CD1c-positive myeloid dendritic cell (primary cell): ENCODE results near the gene TBP.
"Not testable (repeated sequence)": the region's sequence is repeated elsewhere in the genome, so short reads cannot be mapped to it uniquely, and the experiment has no call there.

Source experiments
- DNase-seq: peaks from one replicate; pipeline ENCODE4 v3.0.0-alpha.2; 2016; ENCODE audit errors: extremely low spot score

Gene TBP

DNA sequence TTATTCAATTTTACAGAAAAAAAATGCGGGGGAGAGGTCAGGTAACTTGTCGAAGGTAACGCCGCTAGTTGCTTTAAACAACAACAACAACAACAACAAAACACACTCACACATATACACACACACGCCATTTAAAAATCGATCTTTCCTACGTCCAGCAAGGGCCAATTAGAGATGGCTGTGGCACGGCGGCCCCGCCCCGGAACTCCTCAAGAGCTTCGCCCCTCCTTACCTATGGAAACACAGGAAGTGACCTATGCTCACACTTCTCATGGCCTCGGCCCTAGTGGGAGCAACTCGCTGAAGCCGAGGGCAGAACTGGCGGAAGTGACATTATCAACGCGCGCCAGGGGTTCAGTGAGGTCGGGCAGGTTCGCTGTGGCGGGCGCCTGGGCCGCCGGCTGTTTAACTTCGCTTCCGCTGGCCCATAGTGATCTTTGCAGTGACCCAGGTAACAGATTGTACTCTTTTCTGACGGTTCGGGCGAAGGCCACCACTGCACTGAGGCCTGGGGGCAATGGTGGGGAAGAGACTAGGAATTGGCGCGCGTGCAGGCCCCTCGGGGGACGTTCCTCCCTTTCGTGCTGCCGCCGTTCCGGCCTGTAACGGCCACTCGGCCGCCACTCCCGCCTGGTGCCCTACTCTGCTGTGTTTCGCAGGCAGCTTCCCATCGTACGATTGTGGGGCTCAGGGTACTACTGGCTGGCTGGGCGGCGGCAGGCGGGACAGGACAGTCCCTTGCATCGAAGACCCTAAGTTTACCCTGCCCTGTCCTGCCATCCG, at the start of gene TBP:
Gene TBP (plus strand): TSS at position 357 of the 783 bp plus-strand sequence. CDS start 2,661 bp downstream, outside the sequence.
- DNase-seq = peak; percentile 99

DNA sequence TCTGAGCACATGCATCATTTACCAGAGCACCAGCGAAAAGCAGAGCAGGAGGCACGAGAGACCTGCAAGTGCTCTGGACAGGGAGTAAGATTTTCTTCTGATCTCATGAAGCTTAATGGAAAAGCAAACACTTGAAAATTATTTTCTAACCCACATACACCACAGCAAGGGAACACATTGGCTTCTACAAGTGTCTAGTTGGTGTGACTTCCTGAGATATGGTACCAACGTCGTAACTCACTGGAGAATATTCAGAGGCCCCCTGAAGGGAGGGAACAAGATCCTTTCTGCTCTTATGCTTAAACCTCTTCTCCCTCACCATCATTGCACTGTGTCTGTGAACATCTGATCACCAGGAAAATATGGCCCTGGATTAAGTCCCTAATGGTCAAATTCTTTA, 49.7 kb upstream of the TBP start:
- DNase-seq = no peak

DNA sequence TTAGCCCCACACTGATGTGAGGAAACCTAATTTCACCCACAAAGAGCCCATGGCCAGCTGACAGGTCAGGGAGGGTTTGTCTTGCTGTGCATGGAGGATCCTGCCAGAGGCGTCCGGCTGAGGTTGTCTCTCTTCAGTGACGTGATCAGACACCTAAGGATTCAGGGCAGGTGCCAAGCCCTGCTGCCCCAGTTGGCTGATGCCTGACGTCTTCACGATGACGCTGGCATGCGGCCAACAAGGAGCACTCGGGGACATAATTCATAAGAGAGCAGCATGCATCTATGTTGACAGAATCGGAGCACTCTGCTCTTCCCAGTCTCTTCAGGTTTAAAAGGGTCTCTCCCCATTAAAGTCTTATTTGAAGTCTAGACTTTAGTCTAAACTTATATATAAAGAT, 48.9 kb upstream of the TBP start:
- DNase-seq = no peak

DNA sequence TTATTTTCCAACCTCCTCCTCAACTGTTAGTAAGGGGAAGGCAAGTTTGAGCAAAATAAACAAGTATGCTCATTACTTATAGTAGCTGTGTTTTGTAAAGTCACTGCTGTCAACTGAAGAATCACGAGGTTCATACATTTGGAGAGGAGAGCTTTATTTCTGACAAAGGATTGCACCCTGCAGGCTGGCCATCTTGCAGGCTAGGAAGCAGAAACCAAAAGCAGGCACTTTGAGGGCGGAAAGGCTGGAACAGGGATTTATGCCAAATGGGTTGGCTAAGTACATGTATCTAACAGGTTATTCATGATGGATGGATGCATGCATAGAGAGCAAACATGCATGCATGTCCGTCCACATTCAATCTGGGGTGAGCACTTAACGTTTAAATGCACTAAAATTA, 47.7 kb upstream of the TBP start:
- DNase-seq = no peak

DNA sequence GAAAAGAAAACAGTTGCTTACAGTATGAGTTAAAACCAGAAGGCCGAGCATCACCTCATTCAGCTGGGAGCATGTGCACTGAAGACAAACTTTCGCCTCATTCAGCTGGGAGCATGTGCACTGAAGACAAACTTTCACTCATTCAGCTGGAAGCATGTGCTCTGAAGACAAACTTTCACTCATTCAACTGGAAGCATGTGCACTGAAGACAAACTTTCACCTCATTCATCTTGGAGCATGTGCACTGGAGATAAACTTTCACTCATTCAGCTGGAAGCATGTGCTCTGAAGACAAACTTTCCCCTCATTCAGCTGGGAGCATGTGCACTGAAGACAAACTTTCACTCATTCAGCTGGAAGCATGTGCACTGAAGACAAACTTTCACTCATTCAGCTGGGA, 46.4 kb upstream of the TBP start:
- not testable (repeated sequence) for DNase-seq

DNA sequence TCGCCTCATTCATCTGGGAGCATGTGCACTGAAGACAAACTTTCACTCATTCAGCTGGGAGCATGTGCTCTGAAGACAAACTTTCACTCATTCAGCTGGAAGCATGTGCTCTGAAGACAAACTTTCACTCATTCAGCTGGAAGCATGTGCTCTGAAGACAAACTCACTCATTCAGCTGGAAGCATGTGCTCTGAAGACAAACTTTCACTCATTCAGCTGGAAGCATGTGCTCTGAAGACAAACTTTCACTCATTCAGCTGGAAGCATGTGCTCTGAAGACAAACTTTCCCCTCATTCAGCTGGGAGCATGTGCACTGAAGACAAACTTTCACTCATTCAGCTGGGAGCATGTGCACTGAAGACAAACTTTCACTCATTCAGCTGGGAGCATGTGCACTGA, 45.9 kb upstream of the TBP start:
- not testable (repeated sequence) for DNase-seq

DNA sequence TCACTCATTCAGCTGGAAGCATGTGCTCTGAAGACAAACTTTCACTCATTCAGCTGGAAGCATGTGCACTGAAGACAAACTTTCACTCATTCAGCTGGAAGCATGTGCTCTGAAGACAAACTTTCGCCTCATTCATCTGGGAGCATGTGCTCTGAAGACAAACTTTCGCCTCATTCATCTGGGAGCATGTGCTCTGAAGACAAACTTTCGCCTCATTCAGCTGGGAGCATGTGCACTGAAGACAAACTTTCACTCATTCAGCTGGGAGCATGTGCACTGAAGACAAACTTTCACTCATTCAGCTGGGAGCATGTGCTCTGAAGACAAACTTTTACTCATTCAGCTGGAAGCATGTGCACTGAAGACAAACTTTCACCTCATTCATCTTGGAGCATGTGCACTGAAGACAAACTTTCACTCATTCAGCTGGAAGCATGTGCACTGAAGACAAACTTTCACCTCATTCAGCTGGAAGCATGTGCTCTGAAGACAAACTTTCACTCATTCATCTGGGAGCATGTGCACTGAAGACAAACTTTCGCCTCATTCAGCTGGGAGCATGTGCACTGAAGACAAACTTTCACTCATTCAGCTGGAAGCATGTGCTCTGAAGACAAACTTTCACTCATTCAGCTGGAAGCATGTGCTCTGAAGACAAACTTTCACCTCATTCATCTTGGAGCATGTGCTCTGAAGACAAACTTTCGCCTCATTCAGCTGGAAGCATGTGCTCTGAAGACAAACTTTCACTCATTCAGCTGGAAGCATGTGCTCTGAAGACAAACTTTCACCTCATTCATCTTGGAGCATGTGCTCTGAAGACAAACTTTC, 45.1 kb upstream of the TBP start:
- not testable (repeated sequence) for DNase-seq

DNA sequence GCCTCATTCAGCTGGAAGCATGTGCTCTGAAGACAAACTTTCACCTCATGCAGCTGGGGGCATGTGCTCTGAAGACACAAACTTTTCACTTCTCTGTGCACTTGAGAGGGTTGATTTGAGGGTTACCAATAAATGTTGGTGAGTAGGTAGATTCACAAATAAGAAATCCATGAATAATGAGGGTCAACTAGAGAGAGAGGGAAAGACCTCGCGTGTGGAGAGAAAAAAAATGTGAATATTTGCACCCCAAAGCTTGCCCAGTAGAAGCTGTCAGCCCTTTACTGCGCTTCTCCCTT, 44.5 kb upstream of the TBP start:
- no peak for DNase-seq

DNA sequence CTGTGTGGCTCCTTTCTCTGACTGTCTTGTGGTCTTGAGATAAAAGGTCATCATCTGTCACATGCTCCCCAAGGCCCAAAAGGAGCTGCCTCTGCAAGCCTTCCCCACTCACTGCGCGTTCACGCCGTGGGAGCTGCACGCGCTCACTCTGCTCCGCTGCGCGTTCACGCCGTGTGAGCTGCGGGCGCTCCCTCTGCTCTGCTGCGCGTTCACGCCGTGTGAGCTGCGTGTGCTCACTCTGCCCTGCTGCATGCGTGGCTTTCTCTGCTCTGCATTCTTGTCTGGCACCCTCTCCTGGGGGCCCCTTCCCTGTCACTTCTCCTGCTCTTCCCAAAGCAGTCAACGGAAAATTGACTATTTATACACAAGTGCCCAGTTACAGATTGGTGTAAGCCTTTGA, 43.5 kb upstream of the TBP start:
- no peak for DNase-seq

DNA sequence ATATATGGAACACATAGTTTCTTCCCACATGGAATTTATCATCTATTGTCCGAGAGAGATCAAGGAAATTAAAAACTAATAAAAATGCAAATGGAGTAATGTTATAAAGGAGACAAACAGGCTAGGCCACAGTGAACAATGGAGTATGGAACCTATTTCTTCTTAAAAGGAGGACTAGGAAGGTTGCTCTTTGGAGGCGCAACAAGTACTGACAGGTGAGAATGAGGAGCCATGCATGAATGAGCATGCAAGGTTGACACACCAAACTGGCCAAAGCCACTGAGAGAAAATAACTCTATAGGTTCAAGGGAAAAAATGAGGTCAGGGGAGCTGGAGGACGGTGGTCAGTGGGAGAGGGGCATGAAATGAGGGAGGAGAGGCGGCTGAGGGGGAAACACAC, 41.9 kb upstream of the TBP start:
- no peak for DNase-seq

DNA sequence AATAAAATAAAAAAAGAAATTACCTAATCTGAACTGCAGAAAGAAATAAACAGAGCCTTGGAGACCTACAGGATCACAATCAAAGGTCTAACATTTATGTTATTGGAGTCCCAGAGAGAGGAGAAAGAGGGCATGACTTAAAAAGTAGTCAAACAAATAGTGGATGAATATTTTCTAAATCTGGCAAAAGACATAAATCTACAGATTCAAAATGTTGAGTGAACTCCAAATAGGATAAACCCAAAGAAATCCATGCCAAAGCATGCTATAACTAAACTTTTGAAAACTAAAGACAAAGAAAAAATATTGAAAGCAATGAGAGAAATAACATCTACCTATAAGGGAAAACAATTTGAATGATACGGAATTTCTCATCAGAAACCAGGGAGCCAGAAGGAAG, 39.3 kb upstream of the TBP start:
- no peak for DNase-seq

DNA sequence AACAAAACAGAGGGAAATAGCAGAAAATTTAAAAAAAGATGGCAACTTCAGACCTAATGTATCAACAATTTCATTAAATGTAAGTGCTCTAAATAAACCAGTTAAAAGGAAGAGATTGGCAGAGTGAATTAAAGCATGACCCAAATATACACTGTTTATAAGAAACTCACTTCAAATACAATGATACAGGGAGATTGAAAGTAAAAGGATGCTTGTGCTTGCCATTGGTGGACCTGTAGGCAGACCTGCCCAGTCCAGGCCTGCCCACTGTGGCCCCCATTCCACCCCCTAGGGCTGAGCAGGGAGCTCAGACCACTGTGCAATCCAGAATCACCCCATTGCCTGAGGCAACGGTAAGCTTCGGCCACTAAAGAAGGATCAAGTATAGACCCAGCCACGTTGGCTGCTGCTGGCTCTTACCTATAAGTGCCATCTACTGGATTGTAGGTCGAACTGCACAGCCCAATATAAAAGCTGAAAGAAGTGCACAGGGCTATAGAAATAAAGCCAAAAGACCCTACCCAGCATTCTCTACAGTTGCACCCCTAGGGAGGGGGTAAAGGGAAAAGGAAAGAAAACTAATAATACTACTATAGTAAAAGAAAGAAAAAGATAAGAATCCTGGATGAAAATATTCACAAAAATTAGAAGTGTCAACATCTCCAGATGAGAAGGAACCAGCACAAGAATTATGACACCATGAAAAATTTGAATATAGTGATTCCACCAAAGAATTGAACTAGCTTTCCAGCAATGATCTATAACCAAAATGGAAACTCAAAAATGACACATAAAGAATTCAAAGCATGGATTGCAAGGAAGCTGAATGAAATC, 37.2 kb upstream of the TBP start:
- peak; percentile 51 for DNase-seq

DNA sequence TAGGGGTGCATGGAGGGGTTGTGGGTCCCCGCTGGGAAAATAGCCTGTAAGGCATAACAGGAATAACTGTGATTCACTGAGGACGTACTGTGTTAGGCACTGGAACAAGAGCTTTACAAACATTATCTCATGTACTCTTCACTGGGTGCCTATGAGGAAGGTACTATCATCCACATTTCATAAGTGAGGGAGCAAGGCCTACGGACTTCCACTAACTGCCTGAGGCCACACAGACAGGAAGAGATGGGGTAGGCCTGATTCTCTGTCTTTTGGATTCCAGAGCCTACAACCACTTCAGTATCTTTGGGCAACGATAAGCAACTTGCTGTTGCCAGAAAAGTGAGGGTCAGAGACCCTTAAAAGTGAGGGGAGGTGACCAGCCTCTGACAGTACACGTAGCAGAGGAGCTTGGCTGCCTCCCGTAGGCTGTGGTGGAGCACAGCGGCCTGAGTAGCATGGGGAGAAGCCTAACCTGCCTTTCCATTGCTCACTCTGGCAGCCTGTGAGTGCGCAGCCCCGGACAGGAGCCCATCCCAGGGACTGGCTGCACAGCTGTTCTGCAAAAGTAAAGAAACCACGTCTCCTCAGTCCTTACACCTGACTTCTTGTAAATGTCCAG, 31.5 kb upstream of the TBP start:
- no peak for DNase-seq

DNA sequence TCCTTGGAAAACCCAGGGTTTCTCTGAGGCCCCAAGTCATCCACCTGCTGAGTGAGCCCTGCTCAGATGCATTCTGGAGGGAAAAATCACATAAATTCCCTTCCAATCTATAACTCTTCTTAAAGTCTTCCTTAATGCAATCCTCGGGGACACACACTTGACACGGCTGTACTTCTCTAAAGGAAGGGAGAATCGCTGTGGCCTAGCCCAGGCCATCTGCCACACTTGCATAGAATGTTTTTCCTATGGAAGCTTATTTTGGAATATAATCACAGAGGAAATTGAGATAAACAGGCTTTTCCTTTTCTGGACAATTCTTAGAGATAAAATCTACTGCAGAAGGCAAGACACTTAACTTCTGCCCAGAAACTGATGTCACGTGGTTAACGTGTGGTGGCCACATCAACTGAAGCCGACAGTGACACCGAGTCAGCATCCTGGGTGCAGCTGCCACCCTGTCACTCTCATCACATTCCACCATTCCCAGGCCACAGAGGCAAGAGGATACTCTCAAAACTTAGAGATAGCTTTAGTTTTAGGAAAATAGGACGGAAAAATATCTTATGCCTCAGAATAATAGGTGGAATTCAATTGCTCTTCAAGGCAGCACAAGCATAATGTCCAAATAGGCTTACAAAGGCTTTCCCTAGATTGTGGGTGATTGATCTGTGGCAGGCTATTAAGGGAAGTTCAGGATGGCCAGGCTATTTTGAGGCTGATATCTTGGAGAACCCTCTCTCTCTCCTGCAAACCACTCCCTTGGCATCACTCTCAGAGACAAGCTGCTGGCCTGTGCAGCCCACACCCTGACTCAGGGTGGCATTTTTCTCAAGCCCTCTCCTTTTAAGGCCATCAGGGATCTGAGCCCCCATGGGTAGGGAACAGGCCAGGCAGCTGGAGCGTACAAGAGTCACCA, 30.7 kb upstream of the TBP start:
- DNase-seq = no peak

DNA sequence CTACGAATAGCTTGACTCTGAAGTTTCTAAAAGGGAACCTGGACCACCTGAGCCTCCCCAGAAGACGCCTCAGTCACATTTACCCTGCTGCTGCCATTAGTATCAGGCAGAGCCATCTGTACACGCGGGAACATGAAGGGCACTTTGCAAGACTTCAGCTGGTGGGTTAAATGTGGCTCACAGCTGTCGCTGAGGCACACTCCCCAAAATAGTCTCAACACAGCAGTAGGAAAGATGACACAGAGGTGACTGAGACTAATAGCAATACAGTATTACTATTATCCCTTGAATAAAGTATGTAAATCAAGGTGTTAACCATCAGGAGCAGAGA, 30.0 kb upstream of the TBP start:
- no peak for DNase-seq

DNA sequence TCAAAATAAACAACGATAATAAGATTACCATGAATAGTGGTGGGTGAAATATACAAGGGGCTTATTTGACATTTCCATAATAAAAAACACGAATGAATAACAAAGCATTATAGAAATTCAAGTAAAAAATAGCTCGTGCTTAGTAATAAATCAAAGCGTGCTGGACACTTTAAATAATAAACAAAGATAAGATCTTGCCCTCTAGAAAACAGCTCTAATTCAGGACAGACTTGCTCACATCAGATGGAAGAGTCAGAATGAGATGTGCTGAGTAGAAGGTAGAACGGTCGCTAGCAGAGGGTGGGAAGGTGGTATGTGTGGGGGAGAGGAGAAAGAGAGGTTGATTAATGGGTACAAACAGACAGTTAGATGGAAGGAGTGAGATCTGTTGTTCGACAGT, 28.4 kb upstream of the TBP start:
- no peak for DNase-seq

DNA sequence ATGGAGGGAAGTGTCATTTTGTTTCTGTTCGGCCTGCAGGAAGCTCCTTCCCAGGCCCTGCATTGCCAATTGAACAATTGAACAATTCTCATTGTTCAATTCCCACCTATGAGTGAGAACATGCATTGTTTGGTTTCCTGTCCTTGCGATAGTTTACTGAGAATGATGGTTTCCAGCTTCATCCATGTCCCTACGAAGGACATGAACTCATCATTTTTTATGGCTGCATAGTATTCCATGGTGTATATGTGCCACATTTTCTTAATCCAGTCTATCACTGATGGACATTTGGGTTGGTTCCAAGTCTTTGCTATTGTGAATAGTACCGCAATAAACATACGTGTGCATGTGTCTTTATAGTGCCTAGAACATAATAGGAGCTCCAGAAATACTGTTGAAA, 26.2 kb upstream of the TBP start:
- not testable (repeated sequence) for DNase-seq

DNA sequence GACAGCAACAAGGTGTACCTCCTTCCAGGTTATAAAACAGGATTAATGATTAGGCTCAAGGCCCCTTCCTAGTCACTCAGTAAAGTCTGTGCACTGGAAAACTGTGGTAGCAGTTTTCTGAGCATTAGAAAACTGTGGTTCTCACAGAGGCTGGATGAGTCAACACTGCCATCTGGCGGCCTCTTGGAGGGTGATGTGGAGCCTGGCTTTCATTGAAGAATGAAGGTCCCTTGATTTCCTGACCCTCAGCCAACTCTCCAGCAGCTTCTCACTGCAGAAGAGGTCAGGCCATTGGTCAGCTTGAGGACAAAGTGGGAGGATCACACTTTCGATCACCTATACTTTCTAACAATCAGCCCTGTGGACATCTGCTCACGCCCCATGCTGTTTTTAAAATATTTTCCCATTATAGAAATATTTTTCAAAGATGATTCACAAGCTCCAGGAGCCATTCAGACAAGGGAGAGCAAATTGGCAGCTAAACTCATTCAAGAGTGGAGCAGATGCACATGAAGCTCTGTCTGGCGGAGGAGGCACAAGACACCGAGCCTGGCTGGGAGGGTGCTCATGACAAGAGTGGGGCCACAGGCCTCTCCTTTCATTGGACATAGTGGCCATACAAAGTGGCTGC, 24.2 kb upstream of the TBP start:
- DNase-seq = peak; percentile 66

DNA sequence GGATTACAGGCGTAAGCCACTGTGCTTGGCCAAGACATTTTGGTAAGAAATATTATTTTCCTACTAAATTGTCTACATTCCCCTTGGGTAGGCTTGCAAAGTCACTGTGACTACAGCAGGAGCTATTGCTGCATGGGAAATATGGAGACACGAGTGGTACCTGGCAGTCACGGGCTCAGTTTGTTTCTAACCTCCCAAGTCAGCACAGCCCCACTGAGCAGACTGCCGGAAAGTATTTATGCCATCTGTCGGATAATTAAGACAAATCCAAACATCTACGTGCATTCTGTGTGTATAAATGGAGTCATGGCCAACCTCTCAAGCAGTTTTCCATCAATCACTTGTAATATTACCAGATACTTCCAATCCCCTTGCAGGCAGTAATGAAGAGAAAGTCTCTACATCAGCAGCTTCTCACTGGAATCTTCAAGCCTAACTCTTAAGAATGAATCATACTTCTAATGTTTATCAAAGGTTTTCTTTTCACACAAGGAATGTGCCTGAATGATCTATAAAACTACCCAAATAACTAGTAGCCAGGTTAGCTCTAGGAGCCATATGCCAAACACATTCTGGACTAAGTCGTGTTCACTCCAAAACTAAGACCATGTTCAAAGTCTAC, 21.2 kb upstream of the TBP start:
- no peak for DNase-seq

DNA sequence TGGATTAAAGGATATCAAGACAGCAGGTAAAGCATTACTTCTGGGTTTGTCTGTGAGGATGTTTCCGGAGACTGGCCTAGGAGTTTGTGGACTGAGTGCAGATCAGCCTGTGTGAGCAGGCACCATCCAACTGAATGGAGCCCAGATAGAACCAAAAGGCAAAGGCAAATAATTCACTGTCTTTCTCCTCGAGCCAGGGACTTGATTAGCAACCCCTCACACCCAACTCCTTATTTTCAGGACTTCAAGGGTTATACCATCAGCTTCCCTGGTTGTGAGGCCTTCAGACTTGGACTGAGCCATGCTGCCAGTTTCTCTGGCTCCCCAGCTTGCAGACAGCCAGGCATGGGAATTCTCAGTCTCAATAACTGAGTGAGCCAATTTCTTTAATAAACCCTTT, 20.4 kb upstream of the TBP start:
- DNase-seq = no peak
